GM12878 (cell line): Measurements from ENCODE around the gene SEMA5A. TPM values are rescaled to one million over a fixed set of nuclear protein-coding genes. Genes with fewer than 3 reads are reported as not detected.

Source experiments
- ATAC-seq: fragments of 200-7000 bp; cut with Tn5 transposase; 3 replicates; pipeline ENCODE4 v1.9.1; 2020; ENCODE audit warnings: mild to moderate bottlenecking, moderate library complexity
- BruUV-seq: library from RNA; stranded (reverse); fragments of 400-500 nt; replicated peaks from 2 replicates; lab custom pipeline; 2021; lab: Mats Ljungman, UMichigan
- CTCF ChIA-PET: fragments of 300-600 bp; sonication (Branson Sonifier 250); formaldehyde crosslinking; extraction: SDS; loops from one replicate; lab custom pipeline; 2021; ENCODE audit warnings: inconsistent platforms; lab: Yijun Ruan, JAX
- POLR2A ChIA-PET: fragments of 350-600 bp; formaldehyde crosslinking; extraction: SDS; loops from one replicate; lab custom pipeline; 2021; ENCODE audit warnings: inconsistent platforms; lab: Charles Lee
- RAD21 ChIA-PET: fragments of 300-600 bp; sonication (Branson Sonifier 250); formaldehyde crosslinking; loops from one replicate; lab custom pipeline; 2023; ENCODE audit warnings: antibody characterized with exemption; ENCODE audit not compliant: unreplicated experiment; lab: Charles Lee
- SMC1A ChIA-PET: fragments of 300-600 bp; sonication (Branson Sonifier 250); formaldehyde crosslinking; loops from one replicate; lab custom pipeline; 2023; ENCODE audit not compliant: unreplicated experiment, uncharacterized antibody; lab: Charles Lee
- DNase-seq: peaks from one replicate; pipeline ENCODE4 v3.0.0-alpha.2; 2011; ENCODE audit warnings: low read depth, low spot score
- FAIRE-seq: peaks from 3 replicates; lab custom pipeline; 2011; peaks lifted over from hg19 to GRCh38; lab: Jason Lieb, UNC
- H2AFZ ChIP-seq: 2 replicates; pipeline ENCODE4 v1.6.0; 2011; ENCODE audit warnings: low read depth, low read length, control low read depth; ENCODE audit not compliant: control insufficient read depth
- H3K27ac ChIP-seq: 2 replicates; pipeline ENCODE4 v1.5.1; 2011; ENCODE audit warnings: control low read depth; ENCODE audit not compliant: control insufficient read depth, insufficient read depth
- H3K27me3 ChIP-seq, 2 experiments: replicated peaks in 1 of 2; 2 replicates each; pipeline versions ENCODE4 v1.6.0 to v1.6.1; 2011; ENCODE audit warnings: low read length in 1 of 2; ENCODE audit not compliant: control insufficient read depth in 2 of 2, insufficient read depth in 2 of 2
- H3K36me3 ChIP-seq, 2 experiments: 2 replicates each; pipeline ENCODE4 v1.5.1; 2011; ENCODE audit warnings: low read length in 1 of 2; ENCODE audit not compliant: control insufficient read depth in 2 of 2, insufficient read depth in 2 of 2
- H3K4me1 ChIP-seq: 2 replicates; pipeline ENCODE4 v1.6.1; 2011; ENCODE audit warnings: mild to moderate bottlenecking, low read length, moderate library complexity, mixed read lengths; ENCODE audit not compliant: control insufficient read depth, insufficient read depth
- H3K4me2 ChIP-seq: 2 replicates; pipeline ENCODE4 v1.6.0; 2011; ENCODE audit warnings: control low read depth; ENCODE audit not compliant: control insufficient read depth, insufficient read depth
- H3K4me3 ChIP-seq: fragments of 200-600 bp; sonication (generic); 2 replicates; pipeline ENCODE4 v1.5.1; 2016
- H3K79me2 ChIP-seq: 2 replicates; pipeline ENCODE4 v1.6.0; 2011; ENCODE audit warnings: low read length; ENCODE audit not compliant: control insufficient read depth, insufficient read depth
- H3K9ac ChIP-seq: 2 replicates; pipeline ENCODE4 v1.8.0; 2011; ENCODE audit warnings: low read length, control low read depth, mixed read lengths; ENCODE audit not compliant: control insufficient read depth, insufficient read depth
- H3K9me3 ChIP-seq: replicated peaks from 3 replicates; pipeline ENCODE4 v1.5.1; 2011; ENCODE audit warnings: mild to moderate bottlenecking, low read length; ENCODE audit not compliant: control insufficient read depth, insufficient read depth
- H4K20me1 ChIP-seq: 2 replicates; pipeline ENCODE4 v1.6.0; 2011; ENCODE audit not compliant: control insufficient read depth, insufficient read depth
- PML ChIP-seq: IDR thresholded peaks from 2 replicates; pipeline ENCODE4 v1.6.1; 2012; ENCODE audit warnings: low read length, inconsistent platforms
- POLR2A ChIP-seq: IDR thresholded peaks from 2 replicates; pipeline ENCODE4 v1.6.1; 2011; ENCODE audit warnings: low read depth, mild to moderate bottlenecking, low read length
- RUNX3 ChIP-seq: IDR thresholded peaks from 2 replicates; pipeline ENCODE4 v1.6.1; 2012; ENCODE audit warnings: low read length, inconsistent platforms
- SP1 ChIP-seq: IDR thresholded peaks from one replicate; pipeline ENCODE4 v1.6.1; 2011; ENCODE audit warnings: low read depth, low read length
- WGBS: methylation state at CpG from one replicate; pipeline ENCODE4 v1.1.6; 2016; ENCODE audit warnings: low lambda C conversion rate; ENCODE audit not compliant: insufficient replicate concordance, insufficient coverage; ENCODE audit errors: missing lambda C conversion rate; 5-methylcytosine and 5-hydroxymethylcytosine counted together
- in situ Hi-C: fragments of 300-500 bp; cut with MboI; formaldehyde crosslinking; loops from 9 replicates; pipeline ENCODE4 v1.14.3; 2018; ENCODE audit warnings: mixed read lengths
- intact Hi-C: fragments of 100-400 bp; cut with micrococcal nuclease; formaldehyde crosslinking; loops from one replicate; pipeline ENCODE4 v1.14.2; 2022; ENCODE audit not compliant: unreplicated experiment
- polyA plus RNA-seq, 11 experiments: library from polyadenylated mRNA; depleted of rRNA in 4 of 11; unstranded in 6 of 11; stranded (reverse) in 5 of 11; fragments of >200 nt; fragmentation: Nextera tagmentation in 4 of 11; fragmentation: Illumina TruSeq in 1 of 11; extraction: Ambion mirVana in 4 of 11; extraction: Trizol in 1 of 11; gene quantifications; 1 replicate in 1 of 11; 2 replicates in 10 of 11; pipeline versions ENCODE4 v1.2.1 to v1.2.3, GENCODE V29; 2011 to 2016; ENCODE audit warnings: inconsistent platforms in 2 of 11, missing spikeins in 2 of 11, low read depth in 1 of 11
- total RNA-seq, 4 experiments: library from RNA; depleted of rRNA in 3 of 4; stranded (reverse); fragments of >200 nt in 3 of 4; fragmentation: Illumina TruSeq in 1 of 4; extraction: Trizol in 1 of 4; gene quantifications; 2 replicates each; pipeline versions ENCODE4 v1.2.1 to v1.2.3, GENCODE V29; 2013 to 2021
- TF ChIP-seq, protein P1 (sequence below): IDR thresholded peaks from 2 replicates; pipeline ENCODE4 v1.6.1; 2011; ENCODE audit warnings: low read depth, mild to moderate bottlenecking, low read length, moderate library complexity, borderline replicate concordance; ENCODE audit errors: extremely low read depth

Gene SEMA5A
- total and polyA plus RNA-seq, 10 of the 15 experiments (the other 5 are each of a cell fraction or from before 2014, with no cell fraction given): 0.03 to 2.4 (median 0.09) TPM; not detected in 1

DNA sequence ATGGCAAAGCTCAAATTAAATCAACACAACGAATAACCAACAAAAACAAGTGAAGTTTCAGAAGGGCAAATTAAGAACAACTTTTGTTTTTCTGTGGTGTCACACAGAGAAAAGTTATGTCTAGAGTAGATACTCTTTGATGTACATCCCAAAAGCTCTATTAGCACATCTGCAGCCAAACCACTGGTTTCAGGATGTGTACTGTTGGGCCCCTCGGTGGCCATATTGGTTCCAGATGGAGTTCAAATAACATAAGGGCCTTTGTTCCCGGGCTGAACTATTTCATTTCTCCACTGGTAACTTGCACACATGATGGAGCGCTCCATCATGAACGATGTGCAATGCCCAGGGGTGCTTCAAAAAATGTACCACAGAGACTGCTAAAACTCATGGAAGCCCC, 126.1 kb downstream of the SEMA5A start:
- no peaks in the 10 kb centered on the region for H3K27me3 ChIP-seq
- no peak overlapping the region for H3K9ac ChIP-seq
- TF ChIP-seq SP1 (no peak), RUNX3 (peak; percentile 46)
- RAD21 ChIA-PET: no interaction called here
- H3K4me1 ChIP-seq: no peaks in the 10 kb centered on the region
- no peaks in the 10 kb centered on the region for H4K20me1 ChIP-seq
- no peak overlapping the region for H3K4me3 ChIP-seq
- intact Hi-C loops (no loop called here), in situ Hi-C loops (no loop called here)
- CTCF ChIA-PET: no interaction called here
- SMC1A ChIA-PET: no interaction called here
- H3K27ac ChIP-seq: no peak overlapping the region
- no peak overlapping the region for H3K4me2 ChIP-seq
- FAIRE-seq (no peak), ATAC-seq (no peak), DNase-seq (no peak)
- H3K36me3 ChIP-seq: no peaks in the 10 kb centered on the region
- no peaks in the 10 kb centered on the region; the same call in 1 of the 3 replicates for H3K9me3 ChIP-seq
- 23% methylated on average over 5 of the region's 5 CpGs for WGBS
- POLR2A ChIA-PET: no interaction called here
- no TSS peak for BruUV-seq
- no peak overlapping the region for H2AFZ ChIP-seq
- H3K79me2 ChIP-seq: no peaks in the 10 kb centered on the region

- CTCF ChIA-PET: no interaction called here
- SMC1A ChIA-PET: no interaction called here
- 33% methylated on average over 2 of the region's 2 CpGs for WGBS
Observed at GRCh38 chr5:9415566-9415965, 130.3 kb downstream of the SEMA5A start.

More at GRCh38 chr5:9415566-9415965, 130.3 kb downstream of the SEMA5A start:
- Histone ChIP-seq H3K9me3 (no peaks in the 10 kb centered on the region; the same call in 1 of the 3 replicates), H3K79me2 (no peaks in the 10 kb centered on the region), H3K27ac (no peak overlapping the region), H2AFZ (no peak overlapping the region), H3K9ac (no peak overlapping the region), H3K27me3 (no peaks in the 10 kb centered on the region; a peak in 1 of 4 replicates), H3K4me2 (no peak overlapping the region), H4K20me1 (no peaks in the 10 kb centered on the region), H3K4me3 (no peak overlapping the region), H3K36me3 (no peaks in the 10 kb centered on the region), H3K4me1 (no peaks in the 10 kb centered on the region)
- DNase-seq (no peak), FAIRE-seq (no peak), ATAC-seq (no peak)
- BruUV-seq: no TSS peak
- intact Hi-C loops: no loop called here
- ChIA-PET POLR2A (no interaction called here), RAD21 (interaction anchor here (0.6 kb wide), 1 partner anchor 918 kb away, joined by 3 read pairs; no protein-coding TSS in a partner anchor)
- TF ChIP-seq POLR2A (no peak), PML (no peak)
- TF ChIP-seq, protein P1, sequence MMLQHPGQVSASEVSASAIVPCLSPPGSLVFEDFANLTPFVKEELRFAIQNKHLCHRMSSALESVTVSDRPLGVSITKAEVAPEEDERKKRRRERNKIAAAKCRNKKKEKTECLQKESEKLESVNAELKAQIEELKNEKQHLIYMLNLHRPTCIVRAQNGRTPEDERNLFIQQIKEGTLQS: no peak
- in situ Hi-C loops: no loop called here
